A673 (cell line): ENCODE measurements around the gene SARDH.

Experiments
- EZH2 ChIP-seq: fragments of 200-600 bp; sonication (generic); IDR thresholded peaks from 2 replicates; pipeline ENCODE4 v1.6.1; 2017; ENCODE audit warnings: borderline replicate concordance, low read depth, mild to moderate bottlenecking, mixed read lengths, antibody characterized with exemption, low read length; ENCODE audit not compliant: poor library complexity, severe bottlenecking
- TF ChIP-seq, protein P1 (sequence below): fragments of 300-800, 200-600 bp; sonication (generic); conservative IDR thresholded peaks from 2 replicates; pipeline ENCODE4 v1.5.1; 2017; ENCODE audit warnings: low read depth, mild to moderate bottlenecking, antibody characterized with exemption, low read length, moderate library complexity, mixed read lengths

GRCh38 chr9:133627341-133627740, 110.8 kb downstream of the SARDH start:
- TF ChIP-seq, protein P1, sequence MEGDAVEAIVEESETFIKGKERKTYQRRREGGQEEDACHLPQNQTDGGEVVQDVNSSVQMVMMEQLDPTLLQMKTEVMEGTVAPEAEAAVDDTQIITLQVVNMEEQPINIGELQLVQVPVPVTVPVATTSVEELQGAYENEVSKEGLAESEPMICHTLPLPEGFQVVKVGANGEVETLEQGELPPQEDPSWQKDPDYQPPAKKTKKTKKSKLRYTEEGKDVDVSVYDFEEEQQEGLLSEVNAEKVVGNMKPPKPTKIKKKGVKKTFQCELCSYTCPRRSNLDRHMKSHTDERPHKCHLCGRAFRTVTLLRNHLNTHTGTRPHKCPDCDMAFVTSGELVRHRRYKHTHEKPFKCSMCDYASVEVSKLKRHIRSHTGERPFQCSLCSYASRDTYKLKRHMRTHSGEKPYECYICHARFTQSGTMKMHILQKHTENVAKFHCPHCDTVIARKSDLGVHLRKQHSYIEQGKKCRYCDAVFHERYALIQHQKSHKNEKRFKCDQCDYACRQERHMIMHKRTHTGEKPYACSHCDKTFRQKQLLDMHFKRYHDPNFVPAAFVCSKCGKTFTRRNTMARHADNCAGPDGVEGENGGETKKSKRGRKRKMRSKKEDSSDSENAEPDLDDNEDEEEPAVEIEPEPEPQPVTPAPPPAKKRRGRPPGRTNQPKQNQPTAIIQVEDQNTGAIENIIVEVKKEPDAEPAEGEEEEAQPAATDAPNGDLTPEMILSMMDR, result no peak
- no peak for TF ChIP-seq EZH2
